Endothelial cell (in vitro differentiated cells): ENCODE measurements around the gene BCKDHB. TPM values are rescaled to one million over a fixed set of nuclear protein-coding genes. Genes with fewer than 3 reads are reported as not detected.

Experiments used
- DNase-seq: peaks from one replicate; pipeline ENCODE4 v3.0.0; 2021; ENCODE audit warnings: low spot score
- H3K27ac Mint-ChIP-seq: one replicate; pipeline ENCODE4 v1.8.0; 2021; ENCODE audit warnings: mixed read lengths, inconsistent platforms; ENCODE audit not compliant: unreplicated experiment
- H3K27me3 Mint-ChIP-seq: one replicate; pipeline ENCODE4 v1.8.0; 2021; ENCODE audit warnings: mild to moderate bottlenecking, moderate library complexity, mixed read lengths, inconsistent platforms; ENCODE audit not compliant: unreplicated experiment
- H3K36me3 Mint-ChIP-seq: one replicate; pipeline ENCODE4 v1.8.0; 2021; ENCODE audit warnings: mild to moderate bottlenecking, low read depth, mixed read lengths, inconsistent platforms; ENCODE audit not compliant: unreplicated experiment
- H3K4me1 Mint-ChIP-seq: one replicate; pipeline ENCODE4 v1.8.0; 2021; ENCODE audit warnings: mild to moderate bottlenecking, mixed read lengths, inconsistent platforms; ENCODE audit not compliant: unreplicated experiment
- H3K4me3 Mint-ChIP-seq: one replicate; pipeline ENCODE4 v1.8.0; 2021; ENCODE audit warnings: mild to moderate bottlenecking, mixed read lengths, inconsistent platforms; ENCODE audit not compliant: unreplicated experiment
- H3K9me3 Mint-ChIP-seq: one replicate; pipeline ENCODE4 v1.8.0; 2021; ENCODE audit warnings: mixed read lengths, inconsistent platforms; ENCODE audit not compliant: unreplicated experiment
- total RNA-seq: library from RNA; stranded (reverse); fragmentation: NEBNext Ultra II Directional; extraction: Animal tissue kit (Norgen Biotek cat#: 25700); gene quantifications from one replicate; pipeline ENCODE4 v1.2.1, GENCODE V29; 2021; ENCODE audit not compliant: unreplicated experiment
- TF ChIP-seq, protein P1 (sequence below): fragments of 200-600 bp; sonication (generic); IDR thresholded peaks from one replicate; pipeline ENCODE4 v1.5.0; 2021; ENCODE audit warnings: antibody characterized with exemption; ENCODE audit not compliant: unreplicated experiment

Gene BCKDHB
- total RNA-seq, 1 donor from 2014 or later = 15.3 TPM

DNA sequence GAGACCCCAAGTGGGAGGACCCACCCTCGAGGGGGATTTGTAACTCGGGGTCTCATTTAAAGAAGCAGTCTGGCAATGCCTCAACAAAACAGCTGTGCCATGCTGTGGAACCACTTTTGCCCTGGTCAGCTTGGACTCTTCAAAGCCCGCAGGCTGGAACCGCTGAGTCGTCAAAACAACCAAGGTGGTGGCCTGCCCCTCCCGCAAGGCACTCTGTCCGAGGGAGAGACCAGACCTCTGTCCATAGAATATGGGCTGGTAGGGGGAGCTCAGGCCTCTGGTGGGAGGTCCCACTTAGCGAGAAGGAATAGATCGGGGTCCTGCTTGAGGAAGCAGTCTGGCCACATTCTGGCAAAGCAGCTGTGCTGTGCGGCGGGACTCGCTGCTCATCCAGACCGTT lies 208.1 kb downstream of the BCKDHB start:
- no peak overlapping the region for H3K27ac Mint-ChIP-seq
- H3K36me3 Mint-ChIP-seq = no peaks in the 10 kb centered on the region
- no peaks in the 10 kb centered on the region for H3K9me3 Mint-ChIP-seq
- H3K4me3 Mint-ChIP-seq = no peak overlapping the region
- TF ChIP-seq, protein P1, sequence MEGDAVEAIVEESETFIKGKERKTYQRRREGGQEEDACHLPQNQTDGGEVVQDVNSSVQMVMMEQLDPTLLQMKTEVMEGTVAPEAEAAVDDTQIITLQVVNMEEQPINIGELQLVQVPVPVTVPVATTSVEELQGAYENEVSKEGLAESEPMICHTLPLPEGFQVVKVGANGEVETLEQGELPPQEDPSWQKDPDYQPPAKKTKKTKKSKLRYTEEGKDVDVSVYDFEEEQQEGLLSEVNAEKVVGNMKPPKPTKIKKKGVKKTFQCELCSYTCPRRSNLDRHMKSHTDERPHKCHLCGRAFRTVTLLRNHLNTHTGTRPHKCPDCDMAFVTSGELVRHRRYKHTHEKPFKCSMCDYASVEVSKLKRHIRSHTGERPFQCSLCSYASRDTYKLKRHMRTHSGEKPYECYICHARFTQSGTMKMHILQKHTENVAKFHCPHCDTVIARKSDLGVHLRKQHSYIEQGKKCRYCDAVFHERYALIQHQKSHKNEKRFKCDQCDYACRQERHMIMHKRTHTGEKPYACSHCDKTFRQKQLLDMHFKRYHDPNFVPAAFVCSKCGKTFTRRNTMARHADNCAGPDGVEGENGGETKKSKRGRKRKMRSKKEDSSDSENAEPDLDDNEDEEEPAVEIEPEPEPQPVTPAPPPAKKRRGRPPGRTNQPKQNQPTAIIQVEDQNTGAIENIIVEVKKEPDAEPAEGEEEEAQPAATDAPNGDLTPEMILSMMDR = no peak
- DNase-seq = no peak
- H3K4me1 Mint-ChIP-seq = no peaks in the 10 kb centered on the region
- no peaks in the 10 kb centered on the region for H3K27me3 Mint-ChIP-seq

DNA sequence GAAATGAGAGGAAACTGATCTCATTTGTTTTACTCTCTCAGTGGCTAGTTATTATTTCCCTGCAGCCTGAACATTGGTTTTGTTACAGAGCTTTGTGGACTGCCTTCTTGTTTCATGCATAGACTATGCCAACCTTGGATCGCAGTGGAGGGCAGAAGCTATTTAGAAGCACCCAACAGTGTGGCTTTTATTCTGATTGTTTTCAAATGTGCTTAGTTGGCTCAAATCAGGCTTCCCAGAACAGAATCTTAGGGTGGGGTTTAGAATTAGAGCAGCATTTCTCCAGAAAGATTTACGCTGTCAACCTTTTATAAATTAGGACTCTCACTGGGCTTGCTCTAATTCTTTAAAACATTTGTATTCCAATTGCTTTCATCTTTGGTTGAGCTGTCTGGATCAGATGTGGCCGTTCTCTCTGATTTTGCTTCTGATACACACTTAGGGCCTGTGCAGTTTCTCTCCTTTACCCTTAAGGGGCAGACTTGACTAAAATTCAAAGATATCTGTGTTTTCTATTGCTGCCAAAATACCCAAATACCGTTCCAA lies 210.3 kb downstream of the BCKDHB start:
- TF ChIP-seq, protein P1 = no peak
- H3K27ac Mint-ChIP-seq = no peak overlapping the region

DNA sequence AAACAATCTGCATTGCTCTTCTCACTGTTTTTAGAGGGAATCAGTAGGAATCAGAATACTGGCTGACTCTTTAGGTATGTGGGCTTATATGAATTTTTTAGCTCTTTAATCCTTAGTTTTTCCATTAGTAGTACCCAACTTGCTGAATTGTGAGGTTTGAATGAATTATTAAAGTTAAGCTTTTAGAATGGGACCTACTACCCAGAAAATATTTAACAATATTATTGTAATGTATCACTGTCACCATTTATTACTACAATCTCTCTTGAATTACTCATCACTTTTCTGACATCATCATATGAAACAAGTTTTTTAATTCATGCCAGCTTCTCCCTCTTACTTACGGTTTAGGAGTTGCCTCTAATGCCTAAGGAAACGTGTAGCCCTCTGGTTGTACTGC lies 212.7 kb downstream of the BCKDHB start:
- Mint-ChIP-seq H3K27ac (no peak overlapping the region), H3K36me3 (no peaks in the 10 kb centered on the region), H3K4me3 (no peak overlapping the region), H3K27me3 (no peaks in the 10 kb centered on the region), H3K9me3 (no peaks in the 10 kb centered on the region), H3K4me1 (no peaks in the 10 kb centered on the region)
- DNase-seq = no peak
- TF ChIP-seq, protein P1 = no peak

More for the DNA sequence above, 210.3 kb downstream of the BCKDHB start:
- no peak overlapping the region for H3K4me3 Mint-ChIP-seq
- H3K4me1 Mint-ChIP-seq = no peaks in the 10 kb centered on the region
- H3K36me3 Mint-ChIP-seq = no peaks in the 10 kb centered on the region
- no peaks in the 10 kb centered on the region for H3K9me3 Mint-ChIP-seq
- no peak for DNase-seq
- H3K27me3 Mint-ChIP-seq = no peaks in the 10 kb centered on the region

DNA sequence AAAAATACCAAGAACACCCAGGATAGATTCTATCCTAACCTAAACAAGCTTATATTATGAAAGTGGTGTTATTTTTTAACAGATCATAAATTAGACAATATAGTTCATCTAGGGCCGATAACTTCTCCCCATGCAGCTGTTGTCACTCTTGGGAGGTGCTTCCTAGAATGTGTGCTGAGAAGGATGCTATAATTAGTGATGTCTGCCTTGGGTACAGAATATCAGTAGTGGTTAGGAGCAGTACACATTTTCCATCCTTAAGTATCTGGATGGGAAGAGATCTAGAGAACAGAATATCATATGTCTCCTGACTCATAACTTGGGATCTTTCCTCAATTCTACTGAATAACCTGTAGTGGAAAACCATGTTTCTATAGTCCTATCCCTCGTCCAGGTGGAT lies 214.5 kb downstream of the BCKDHB start:
- TF ChIP-seq, protein P1 = no peak
- Mint-ChIP-seq H3K36me3 (no peaks in the 10 kb centered on the region), H3K4me1 (no peaks in the 10 kb centered on the region), H3K4me3 (no peak overlapping the region), H3K27ac (no peak overlapping the region), H3K9me3 (no peaks in the 10 kb centered on the region), H3K27me3 (no peaks in the 10 kb centered on the region)
- DNase-seq = no peak

DNA sequence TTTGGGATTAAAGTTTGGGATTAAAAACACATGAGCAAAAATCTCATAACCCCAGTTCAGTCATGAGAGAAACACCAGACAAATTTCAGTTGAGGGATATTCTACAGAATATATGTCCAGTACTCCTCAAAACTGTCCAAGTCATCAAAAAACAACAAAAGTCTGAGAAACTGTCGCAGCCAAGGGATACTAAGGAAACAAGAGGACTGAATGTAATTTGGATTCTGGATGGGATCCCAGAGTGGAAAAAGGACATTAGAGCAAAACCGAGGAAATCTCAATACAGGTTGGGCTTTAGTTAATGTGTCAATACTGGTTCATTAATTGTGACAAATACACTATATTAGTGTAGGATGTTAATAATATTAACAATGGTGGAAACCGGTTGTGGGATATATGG lies 219.3 kb downstream of the BCKDHB start:
- H3K27ac Mint-ChIP-seq = no peak overlapping the region
- H3K36me3 Mint-ChIP-seq = no peaks in the 10 kb centered on the region
- no peak overlapping the region for H3K4me3 Mint-ChIP-seq
- DNase-seq = no peak
- no peaks in the 10 kb centered on the region for H3K9me3 Mint-ChIP-seq
- TF ChIP-seq, protein P1 = no peak
- H3K4me1 Mint-ChIP-seq = no peaks in the 10 kb centered on the region
- H3K27me3 Mint-ChIP-seq = no peaks in the 10 kb centered on the region
